ENCODE results near the gene CBX8. TPM values are rescaled to one million over a fixed set of nuclear protein-coding genes. Genes with fewer than 3 reads are reported as not detected.

The CBX8 gene
- total and polyA plus RNA-seq, 2 of the 8 experiments (the other 6 are each of a cell fraction or from before 2014, with no cell fraction given) = 0.09 to 2.1 TPM

DNA sequence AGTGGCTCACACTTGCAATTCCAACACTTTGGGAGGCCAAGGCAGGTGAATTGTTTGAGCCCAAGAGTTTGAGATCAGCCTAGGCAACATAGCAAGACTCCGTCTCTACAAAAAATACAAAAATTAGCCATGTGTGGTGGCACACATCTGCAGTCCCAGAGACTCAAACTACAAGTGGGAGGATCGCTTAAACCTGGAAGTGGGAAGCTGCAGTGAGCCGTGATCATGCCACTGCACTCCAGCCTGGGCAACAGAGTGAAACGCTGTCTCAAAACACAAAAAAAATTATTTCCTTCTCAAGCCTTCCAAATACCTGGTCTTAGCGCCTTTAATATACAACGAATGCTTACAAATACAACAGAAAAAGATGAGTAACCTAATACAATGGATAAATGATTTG lies 38.6 kb downstream of the CBX8 start:
- Histone ChIP-seq H2BK15ac (ENCODE audit: low read length) (no peak overlapping the region), H3K4me1 (replicated peaks in 1 of 4; ENCODE audit: control insufficient read depth in 3 of 4, insufficient read depth in 4 of 4, low read length in 3 of 4) (no peaks in the 10 kb centered on the region; a peak in 1 of 7 replicates), H3K18ac (ENCODE audit: extremely low read depth, low read length) (no peak overlapping the region), H4K20me1 (replicated peaks in 1 of 2; ENCODE audit: control insufficient read depth in 1 of 2, insufficient read depth in 2 of 2, low read length in 2 of 2) (no peaks in the 10 kb centered on the region), H2BK5ac (ENCODE audit: low read depth, low read length) (no peak overlapping the region), H3K4ac (replicated peaks; ENCODE audit: insufficient read length, low read depth, low read length) (no peak overlapping the region), H3K14ac (ENCODE audit: insufficient read length) (no peak overlapping the region), H3K9ac (replicated peaks in 1 of 4; ENCODE audit: extremely low read depth in 1 of 4, low read depth in 3 of 4, low read length in 3 of 4) (no peak overlapping the region), H3K56ac (replicated peaks; ENCODE audit: insufficient read length, low read depth, low read length) (no peak overlapping the region), H3K23me2 (ENCODE audit: low read depth, low read length) (no peaks in the 10 kb centered on the region), H2AFZ (ENCODE audit: low read length) (no peak overlapping the region), H2BK120ac (replicated peaks; ENCODE audit: low read depth, low read length) (no peak overlapping the region), H3K9me3 (ENCODE audit: insufficient read depth in 2 of 2, low read depth in 1 of 2, low read length in 1 of 2) (no peaks in the 10 kb centered on the region), H4K91ac (replicated peaks; ENCODE audit: insufficient read length, low read length) (no peak overlapping the region), H4K8ac (ENCODE audit: extremely low read depth, insufficient read depth, low read length) (no peak overlapping the region), H3K27ac (ENCODE audit: low read depth, low read length) (no peak overlapping the region), H2BK20ac (ENCODE audit: low read length) (no peak overlapping the region), H3K79me1 (ENCODE audit: low read depth, low read length) (no peaks in the 10 kb centered on the region), H3K4me2 (ENCODE audit: insufficient read depth in 1 of 2, low read depth in 2 of 2, low read length in 2 of 2) (no peak overlapping the region), H3K79me2 (ENCODE audit: control insufficient read depth in 1 of 2, insufficient read depth in 2 of 2, low read length in 2 of 2) (no peaks in the 10 kb centered on the region), H3K36me3 (ENCODE audit: control insufficient read depth in 2 of 4, insufficient read depth in 4 of 4, low read length in 3 of 4) (no peaks in the 10 kb centered on the region), H2AK5ac (ENCODE audit: low read depth, low read length) (no peak overlapping the region), H3K27me3 (replicated peaks in 1 of 4; ENCODE audit: control insufficient read depth in 3 of 4, extremely low read depth in 1 of 4, insufficient read depth in 3 of 4, low read length in 3 of 4) (no peaks in the 10 kb centered on the region; a peak in 1 of 7 replicates), H2BK12ac (ENCODE audit: low read depth, low read length) (no peak overlapping the region), H4K5ac (ENCODE audit: insufficient read length, low read depth, low read length) (no peak overlapping the region), H3K23ac (ENCODE audit: insufficient read length) (no peak overlapping the region), H3K4me3 (ENCODE audit: extremely low read depth in 1 of 4, insufficient read depth in 2 of 4, low read depth in 3 of 4, low read length in 4 of 4) (no peak overlapping the region)
- POLR2A ChIA-PET (ENCODE audit: partially characterized antibody) = interaction anchor here (0.7 to 2.5 kb wide), 4 partner anchors 9 to 19 kb away, joined by 3 to 7 read pairs (median 5); partner anchors contain the start of gene CBX2
- WGBS, 2 experiments (ENCODE audit: extremely low coverage in 1 of 2, insufficient coverage in 1 of 2, insufficient read length in 1 of 2, insufficient replicate concordance in 2 of 2, low coverage in 1 of 2, low lambda C conversion rate in 2 of 2, missing lambda C conversion rate in 1 of 2) = 84% methylated on average over 6 of the region's 6 CpGs; no CpG with 5 or more reads in 1 of the 2 experiments
- DNase-seq (ENCODE audit: low read depth in 1 of 2, low spot score in 2 of 2) (no peak), FAIRE-seq (no peak)
- CTCF ChIA-PET (ENCODE audit: partially characterized antibody) = interaction anchor here (1.1 to 1.9 kb wide), 3 partner anchors 17 to 21 kb away, joined by 3 to 10 read pairs (median 3); no protein-coding TSS in a partner anchor
- no peak for TF ChIP-seq CEBPB (IDR thresholded peaks at IDR 0.05; ENCODE audit: low read depth, low read length)
- no peak for TF ChIP-seq KDM4A (IDR thresholded peaks at IDR 0.05; ENCODE audit: low read depth, low read length, severe bottlenecking)
- no peak for TF ChIP-seq POU5F1 (IDR thresholded peaks at IDR 0.05; ENCODE audit: low read depth, low read length)
- TF ChIP-seq SIRT6 (IDR thresholded peaks at IDR 0.05; ENCODE audit: low read length) = no peak
- TF ChIP-seq SIX5 (IDR thresholded peaks at IDR 0.05; ENCODE audit: low read depth, low read length) = no peak
- TF ChIP-seq MAFK (IDR thresholded peaks at IDR 0.05; ENCODE audit: low read depth, low read length) = no peak
- no peak for TF ChIP-seq EGR1 (IDR thresholded peaks at IDR 0.05; ENCODE audit: borderline replicate concordance, low read depth, low read length)
- no peak for TF ChIP-seq NRF1 (IDR thresholded peaks at IDR 0.05; ENCODE audit: low read depth, low read length)
- TF ChIP-seq, protein P1, sequence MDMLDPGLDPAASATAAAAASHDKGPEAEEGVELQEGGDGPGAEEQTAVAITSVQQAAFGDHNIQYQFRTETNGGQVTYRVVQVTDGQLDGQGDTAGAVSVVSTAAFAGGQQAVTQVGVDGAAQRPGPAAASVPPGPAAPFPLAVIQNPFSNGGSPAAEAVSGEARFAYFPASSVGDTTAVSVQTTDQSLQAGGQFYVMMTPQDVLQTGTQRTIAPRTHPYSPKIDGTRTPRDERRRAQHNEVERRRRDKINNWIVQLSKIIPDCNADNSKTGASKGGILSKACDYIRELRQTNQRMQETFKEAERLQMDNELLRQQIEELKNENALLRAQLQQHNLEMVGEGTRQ (IDR thresholded peaks at IDR 0.05; ENCODE audit: low read length) = no peak
- TF ChIP-seq, protein P2, sequence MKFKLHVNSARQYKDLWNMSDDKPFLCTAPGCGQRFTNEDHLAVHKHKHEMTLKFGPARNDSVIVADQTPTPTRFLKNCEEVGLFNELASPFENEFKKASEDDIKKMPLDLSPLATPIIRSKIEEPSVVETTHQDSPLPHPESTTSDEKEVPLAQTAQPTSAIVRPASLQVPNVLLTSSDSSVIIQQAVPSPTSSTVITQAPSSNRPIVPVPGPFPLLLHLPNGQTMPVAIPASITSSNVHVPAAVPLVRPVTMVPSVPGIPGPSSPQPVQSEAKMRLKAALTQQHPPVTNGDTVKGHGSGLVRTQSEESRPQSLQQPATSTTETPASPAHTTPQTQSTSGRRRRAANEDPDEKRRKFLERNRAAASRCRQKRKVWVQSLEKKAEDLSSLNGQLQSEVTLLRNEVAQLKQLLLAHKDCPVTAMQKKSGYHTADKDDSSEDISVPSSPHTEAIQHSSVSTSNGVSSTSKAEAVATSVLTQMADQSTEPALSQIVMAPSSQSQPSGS (IDR thresholded peaks at IDR 0.05; ENCODE audit: low read length) = no peak
- no peak for TF ChIP-seq GABPA (IDR thresholded peaks at IDR 0.05; ENCODE audit: borderline replicate concordance, insufficient read depth, low read length)
- TF ChIP-seq SIN3A (conservative IDR thresholded peaks at IDR 0.05 in 1 of 2, IDR thresholded peaks at IDR 0.05 in 1 of 2; ENCODE audit: low read depth in 1 of 2, low read length in 2 of 2) = no peak

All from H1 (cell line).